Measurements from ENCODE around the gene REEP6. TPM values are rescaled to one million over a fixed set of nuclear protein-coding genes. Genes with fewer than 3 reads are reported as not detected.

REEP6 gene
- total RNA-seq, 1 donor from 2014 or later: 1.1 TPM

GRCh38 chr19:1455336-1456120 is 35.5 kb upstream of the REEP6 start:
- DNase-seq (ENCODE audit: missing footprints) (no peak), ATAC-seq (peak; percentile 26)
- intact Hi-C loops (cut with DNase I): no loop called here

- no peak for DNase-seq (ENCODE audit: missing footprints)
Observed at GRCh38 chr19:1456121-1456900, 34.7 kb upstream of the REEP6 start.

GRCh38 chr19:1457031-1457739 is 33.8 kb upstream of the REEP6 start:
- no peak for ATAC-seq
- no peak for DNase-seq (ENCODE audit: missing footprints)
- intact Hi-C loops (cut with DNase I): no loop called here

More at GRCh38 chr19:1456121-1456900, 34.7 kb upstream of the REEP6 start:
- intact Hi-C loops (cut with DNase I): no loop called here
- no peak for ATAC-seq

- ATAC-seq (no peak), DNase-seq (ENCODE audit: missing footprints) (no peak)
- intact Hi-C loops (cut with DNase I): no loop called here
Observed at GRCh38 chr19:1457892-1458291, 33.1 kb upstream of the REEP6 start.

GRCh38 chr19:1459479-1459878 is 31.5 kb upstream of the REEP6 start:
- ATAC-seq (no peak), DNase-seq (ENCODE audit: missing footprints) (peak; percentile 42)
- intact Hi-C loops (cut with DNase I): no loop called here

GRCh38 chr19:1460033-1460995 is 30.7 kb upstream of the REEP6 start:
- ATAC-seq: no peak
- intact Hi-C loops (cut with DNase I): no loop called here
- peak; percentile 37 for DNase-seq (ENCODE audit: missing footprints)

GRCh38 chr19:1461862-1462261 is 29.1 kb upstream of the REEP6 start:
- intact Hi-C loops (cut with DNase I): no loop called here
- no peak for ATAC-seq
- peak; percentile 48 for DNase-seq (ENCODE audit: missing footprints)

GRCh38 chr19:1465191-1466016 is 25.6 kb upstream of the REEP6 start:
- DNase-seq (ENCODE audit: missing footprints) (peak; percentile 66), ATAC-seq (peak; percentile 29)
- intact Hi-C loops (cut with DNase I): no loop called here

GRCh38 chr19:1466018-1466460 is 24.9 kb upstream of the REEP6 start:
- intact Hi-C loops (cut with DNase I): no loop called here
- DNase-seq (ENCODE audit: missing footprints) (peak; percentile 27), ATAC-seq (no peak)

- ATAC-seq (no peak), DNase-seq (ENCODE audit: missing footprints) (peak; percentile 62)
- intact Hi-C loops (cut with DNase I): no loop called here
Observed at GRCh38 chr19:1466461-1467214, 24.3 kb upstream of the REEP6 start.

- no peak for ATAC-seq
- DNase-seq (ENCODE audit: missing footprints): peak; percentile 53
- intact Hi-C loops (cut with DNase I): no loop called here
Observed at GRCh38 chr19:1467215-1467489, 23.8 kb upstream of the REEP6 start.

- DNase-seq (ENCODE audit: missing footprints) (peak; percentile 61), ATAC-seq (no peak)
- intact Hi-C loops (cut with DNase I): no loop called here
Observed at GRCh38 chr19:1467490-1468273, 23.3 kb upstream of the REEP6 start.

GRCh38 chr19:1468274-1468820 is 22.6 kb upstream of the REEP6 start:
- intact Hi-C loops (cut with DNase I): no loop called here
- no peak for ATAC-seq
- peak; percentile 6 for DNase-seq (ENCODE audit: missing footprints)

- peak; percentile 70 for DNase-seq (ENCODE audit: missing footprints)
- intact Hi-C loops (cut with DNase I): no loop called here
Observed at GRCh38 chr19:1468821-1469254, 22.1 kb upstream of the REEP6 start.

GRCh38 chr19:1469255-1470054 is 21.5 kb upstream of the REEP6 start:
- DNase-seq (ENCODE audit: missing footprints): peak; percentile 1
- ATAC-seq: no peak
- intact Hi-C loops (cut with DNase I): no loop called here

More at GRCh38 chr19:1468821-1469254, 22.1 kb upstream of the REEP6 start:
- ATAC-seq: no peak

All from Right ventricle myocardium inferior (tissue), 1 donor.